ENCODE measurements around the gene FCN1.

FCN1 gene

GRCh38 chr9:134912126-134912840 lies 5.4 kb downstream of the FCN1 start:
- Histone ChIP-seq H3K4me3 (ENCODE audit: low read length) (no peak overlapping the region), H3K4me1 (ENCODE audit: insufficient read depth, low read length) (no peaks in the 10 kb centered on the region), H3K9me3 (ENCODE audit: low read length) (no peaks in the 10 kb centered on the region), H2AFZ (ENCODE audit: low read depth, low read length) (no peak overlapping the region), H3K27me3 (ENCODE audit: insufficient read depth, low read length) (peaks cover 3% of the 10 kb centered on the region), H3K36me3 (ENCODE audit: insufficient read depth, low read length) (no peaks in the 10 kb centered on the region)

- no peak overlapping the region for H3K4me3 ChIP-seq (ENCODE audit: low read length)
- no peaks in the 10 kb centered on the region for H3K9me3 ChIP-seq (ENCODE audit: low read length)
- H3K36me3 ChIP-seq (ENCODE audit: insufficient read depth, low read length) = no peaks in the 10 kb centered on the region
- H3K27me3 ChIP-seq (ENCODE audit: insufficient read depth, low read length) = peaks cover 3% of the 10 kb centered on the region
- no peaks in the 10 kb centered on the region for H3K4me1 ChIP-seq (ENCODE audit: insufficient read depth, low read length)
- H2AFZ ChIP-seq (ENCODE audit: low read depth, low read length) = no peak overlapping the region
Observed at GRCh38 chr9:134909511-134910481, 7.9 kb downstream of the FCN1 start.

GRCh38 chr9:134908524-134909309 lies 9.0 kb downstream of the FCN1 start:
- Histone ChIP-seq H2AFZ (ENCODE audit: low read depth, low read length) (no peak overlapping the region), H3K4me1 (ENCODE audit: insufficient read depth, low read length) (no peaks in the 10 kb centered on the region), H3K27me3 (ENCODE audit: insufficient read depth, low read length) (peaks cover 3% of the 10 kb centered on the region), H3K36me3 (ENCODE audit: insufficient read depth, low read length) (no peaks in the 10 kb centered on the region), H3K4me3 (ENCODE audit: low read length) (no peak overlapping the region), H3K9me3 (ENCODE audit: low read length) (no peaks in the 10 kb centered on the region)

DNA sequence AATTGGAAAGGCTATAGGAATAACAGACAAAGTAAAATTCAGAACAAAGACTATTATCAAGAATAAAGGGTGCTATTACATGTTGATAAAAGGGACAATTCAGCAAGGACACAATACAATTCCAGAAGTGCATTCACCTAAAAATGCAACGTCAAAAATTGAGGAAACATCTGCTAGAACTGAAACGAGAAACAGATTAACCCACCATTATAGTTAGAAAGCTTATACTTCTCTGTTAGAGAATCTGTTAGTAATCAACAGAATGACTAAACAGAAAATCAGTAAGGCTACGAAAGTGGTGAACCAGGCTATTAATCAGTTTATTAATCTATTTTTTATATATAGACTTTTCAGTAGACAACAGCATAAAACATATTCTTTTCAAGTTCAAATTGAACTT lies 14.8 kb downstream of the FCN1 start:
- Histone ChIP-seq H3K4me1 (ENCODE audit: insufficient read depth, low read length) (no peaks in the 10 kb centered on the region), H3K27me3 (ENCODE audit: insufficient read depth, low read length) (no peaks in the 10 kb centered on the region), H3K4me3 (ENCODE audit: low read length) (no peak overlapping the region), H2AFZ (ENCODE audit: low read depth, low read length) (no peak overlapping the region), H3K36me3 (ENCODE audit: insufficient read depth, low read length) (no peaks in the 10 kb centered on the region), H3K9me3 (ENCODE audit: low read length) (no peaks in the 10 kb centered on the region)

DNA sequence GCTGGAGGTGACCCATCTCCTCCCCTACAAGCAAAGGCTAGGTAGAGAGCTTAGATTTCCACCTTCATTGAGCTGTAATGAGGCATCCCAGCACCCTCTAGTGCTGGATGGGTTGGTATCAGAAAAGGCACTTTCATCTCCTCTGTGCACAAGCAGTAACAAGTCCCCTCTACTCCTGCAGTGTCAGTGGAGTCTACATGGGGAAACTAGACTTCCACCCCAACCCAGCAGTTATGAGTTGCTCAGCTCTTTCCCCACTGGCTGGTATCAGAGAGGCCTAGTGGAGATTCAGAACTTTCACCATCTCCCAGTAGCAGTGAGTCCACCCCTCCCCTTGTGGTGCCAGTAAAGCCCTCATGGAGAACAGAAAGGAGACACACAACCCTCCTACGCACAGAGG lies 17.9 kb downstream of the FCN1 start:
- Histone ChIP-seq H3K4me3 (ENCODE audit: low read length) (no peak overlapping the region), H3K9me3 (ENCODE audit: low read length) (no peaks in the 10 kb centered on the region), H3K36me3 (ENCODE audit: insufficient read depth, low read length) (no peaks in the 10 kb centered on the region), H2AFZ (ENCODE audit: low read depth, low read length) (no peak overlapping the region), H3K4me1 (ENCODE audit: insufficient read depth, low read length) (no peaks in the 10 kb centered on the region), H3K27me3 (ENCODE audit: insufficient read depth, low read length) (no peaks in the 10 kb centered on the region)

DNA sequence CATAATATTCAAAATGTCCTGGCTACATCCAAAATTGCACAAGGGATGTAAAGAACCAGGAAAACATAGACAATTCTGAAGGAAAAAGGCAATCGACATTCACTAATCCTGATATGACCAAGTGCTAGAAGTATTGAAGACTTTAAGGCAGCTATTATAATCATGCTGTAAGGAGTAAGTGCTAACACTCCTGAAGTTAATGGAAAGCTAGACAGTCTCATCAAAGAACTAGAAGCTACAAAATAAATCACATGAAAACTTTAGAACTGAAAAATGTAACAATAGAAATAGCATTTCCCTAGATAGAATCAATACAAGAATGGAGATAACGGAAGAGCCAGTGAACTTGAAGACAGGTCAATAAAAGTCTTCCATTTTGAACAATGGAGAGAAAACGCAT lies 18.5 kb downstream of the FCN1 start:
- Histone ChIP-seq H3K4me1 (ENCODE audit: insufficient read depth, low read length) (no peaks in the 10 kb centered on the region), H3K27me3 (ENCODE audit: insufficient read depth, low read length) (no peaks in the 10 kb centered on the region), H3K9me3 (ENCODE audit: low read length) (no peaks in the 10 kb centered on the region), H3K4me3 (ENCODE audit: low read length) (no peak overlapping the region), H2AFZ (ENCODE audit: low read depth, low read length) (no peak overlapping the region), H3K36me3 (ENCODE audit: insufficient read depth, low read length) (no peaks in the 10 kb centered on the region)

DNA sequence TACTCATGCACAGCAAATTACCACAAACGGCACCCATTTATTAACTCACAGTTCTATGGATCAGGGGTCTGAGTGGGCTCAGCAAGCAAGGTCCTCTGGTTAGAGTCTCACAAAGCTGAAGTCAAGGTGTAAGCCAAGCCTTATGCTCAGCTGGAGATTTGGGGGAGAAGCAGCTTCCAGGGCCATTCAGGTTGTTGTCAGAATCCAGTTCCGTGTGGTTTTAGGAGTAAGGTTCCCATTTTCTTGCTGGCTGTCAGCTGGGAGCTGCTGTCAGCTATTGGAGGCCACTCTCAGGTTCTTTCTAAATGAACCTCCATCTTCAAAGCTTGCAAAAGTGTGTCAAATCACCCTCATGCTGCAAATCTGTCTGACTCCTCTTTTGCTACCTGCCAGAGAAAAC lies 19.4 kb downstream of the FCN1 start:
- H3K4me1 ChIP-seq (ENCODE audit: insufficient read depth, low read length) = no peaks in the 10 kb centered on the region

DNA sequence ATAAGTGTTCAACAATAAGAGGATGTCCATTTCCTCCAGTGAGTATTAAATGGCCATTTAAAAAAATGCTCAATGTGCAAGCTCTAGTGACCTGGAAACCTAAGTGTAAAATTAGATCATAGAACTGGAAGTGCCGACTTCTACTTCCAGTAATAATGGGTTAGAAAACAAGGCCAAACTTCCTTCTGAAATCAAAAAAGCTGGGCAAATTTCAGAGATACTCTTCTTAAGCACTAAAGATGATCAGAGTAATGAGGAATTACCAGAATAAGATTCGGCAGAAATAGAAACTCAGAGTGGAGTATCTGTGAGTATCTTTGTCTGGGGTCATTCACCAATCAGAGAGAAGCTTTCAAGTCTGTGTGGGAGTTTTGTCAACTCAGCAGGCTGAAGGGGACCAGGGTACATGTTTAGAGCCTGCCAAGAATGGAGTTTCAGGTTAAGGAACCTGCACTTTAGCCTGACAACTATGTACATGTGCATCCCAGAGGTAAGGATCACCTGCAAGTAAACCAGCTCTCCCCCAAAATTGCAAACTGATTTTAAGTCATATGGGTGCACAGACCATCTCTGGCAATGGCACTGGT lies 20.0 kb downstream of the FCN1 start:
- Histone ChIP-seq H3K4me1 (ENCODE audit: insufficient read depth, low read length) (no peaks in the 10 kb centered on the region), H3K4me3 (ENCODE audit: low read length) (no peak overlapping the region), H3K36me3 (ENCODE audit: insufficient read depth, low read length) (no peaks in the 10 kb centered on the region), H2AFZ (ENCODE audit: low read depth, low read length) (no peak overlapping the region), H3K9me3 (ENCODE audit: low read length) (no peaks in the 10 kb centered on the region), H3K27me3 (ENCODE audit: insufficient read depth, low read length) (no peaks in the 10 kb centered on the region)

More for the DNA sequence above, 19.4 kb downstream of the FCN1 start:
- H3K36me3 ChIP-seq (ENCODE audit: insufficient read depth, low read length) = no peaks in the 10 kb centered on the region
- no peak overlapping the region for H2AFZ ChIP-seq (ENCODE audit: low read depth, low read length)
- H3K9me3 ChIP-seq (ENCODE audit: low read length) = no peaks in the 10 kb centered on the region
- no peak overlapping the region for H3K4me3 ChIP-seq (ENCODE audit: low read length)
- no peaks in the 10 kb centered on the region for H3K27me3 ChIP-seq (ENCODE audit: insufficient read depth, low read length)

DNA sequence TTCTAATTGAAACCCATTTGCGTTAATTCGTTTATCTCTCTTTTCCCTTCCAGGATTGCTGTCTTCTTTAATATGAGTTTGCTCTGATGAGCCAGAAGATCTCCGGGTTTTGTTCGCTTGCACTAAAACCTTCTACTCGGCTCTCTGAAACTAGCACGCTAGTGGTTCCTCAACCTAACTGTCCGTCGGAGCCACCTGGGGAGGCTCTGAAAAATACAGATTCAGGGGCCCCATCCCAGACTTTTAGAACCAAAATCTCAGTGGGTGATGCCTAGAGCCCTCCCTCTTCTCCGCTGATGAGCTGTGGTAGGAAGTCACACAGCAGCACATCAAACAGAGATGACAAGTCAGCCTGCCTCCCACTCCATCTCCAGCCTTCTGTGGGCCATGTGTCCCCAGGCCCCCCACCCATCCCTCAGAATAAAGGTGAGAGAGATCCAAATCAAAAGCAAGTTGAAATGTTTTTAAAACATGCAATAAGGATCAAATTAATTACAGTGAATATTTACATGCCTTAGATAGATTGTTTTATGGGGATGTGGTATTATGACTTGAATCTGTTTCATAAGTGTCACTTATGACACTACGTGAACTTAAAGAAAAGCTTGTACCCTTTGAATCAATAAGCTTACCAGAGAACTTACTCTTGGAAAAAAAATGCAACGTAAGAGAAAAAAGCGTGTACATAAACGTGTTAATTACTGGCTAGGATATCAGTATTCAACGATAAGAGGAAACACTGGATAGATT lies 20.7 kb downstream of the FCN1 start:
- Histone ChIP-seq H3K9me3 (ENCODE audit: low read length) (no peaks in the 10 kb centered on the region), H3K27me3 (ENCODE audit: insufficient read depth, low read length) (peaks cover under 1% of the 10 kb centered on the region), H3K4me1 (ENCODE audit: insufficient read depth, low read length) (no peaks in the 10 kb centered on the region), H3K4me3 (ENCODE audit: low read length) (no peak overlapping the region), H2AFZ (ENCODE audit: low read depth, low read length) (no peak overlapping the region), H3K36me3 (ENCODE audit: insufficient read depth, low read length) (no peaks in the 10 kb centered on the region)

DNA sequence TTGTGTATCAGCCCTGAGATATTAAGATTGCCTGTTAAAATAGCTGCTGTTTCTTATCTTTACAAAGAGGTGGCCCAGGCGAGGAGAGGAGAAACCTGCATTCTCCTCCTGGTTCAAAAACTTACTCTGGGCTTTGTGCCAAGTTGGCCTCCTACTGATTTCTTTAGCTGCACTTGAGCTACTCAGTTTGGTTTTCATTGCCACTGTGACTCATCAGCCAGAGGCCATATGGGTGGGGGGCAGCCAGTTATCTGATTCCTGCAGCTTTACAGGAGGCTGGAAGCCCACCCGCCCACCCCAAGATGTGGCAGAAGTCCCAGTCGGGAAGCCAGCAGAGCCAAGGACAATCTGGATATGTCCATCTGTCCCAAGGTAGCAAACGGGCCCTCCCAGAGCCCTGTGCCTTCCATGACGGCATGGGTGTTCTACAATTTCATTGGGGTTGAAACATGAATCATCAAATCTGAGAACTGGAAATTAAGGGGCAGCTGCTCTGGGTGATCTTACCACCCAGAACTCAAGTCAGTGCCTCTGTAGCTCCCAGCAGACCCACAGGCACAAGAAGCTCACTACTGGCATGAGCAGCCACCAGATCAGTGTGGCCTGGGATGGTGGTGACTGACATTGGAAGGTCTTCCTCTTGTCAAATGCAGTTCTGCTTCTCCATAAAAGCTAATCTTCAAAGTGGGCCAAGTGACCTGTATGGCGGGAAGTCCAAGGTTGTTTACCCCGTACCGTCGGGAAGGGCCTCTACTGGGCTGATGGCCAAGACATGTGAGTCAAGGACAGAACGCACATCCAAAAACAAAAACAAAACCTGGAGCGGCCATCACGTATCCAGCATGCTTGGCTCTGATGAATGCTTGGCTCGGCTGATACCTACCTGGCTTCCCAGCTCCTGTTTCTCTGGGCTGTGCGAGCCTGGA lies 21.5 kb downstream of the FCN1 start:
- H3K36me3 ChIP-seq (ENCODE audit: insufficient read depth, low read length) = no peaks in the 10 kb centered on the region

GRCh38 chr9:134895567-134895907 lies 22.2 kb downstream of the FCN1 start:
- Histone ChIP-seq H3K4me1 (ENCODE audit: insufficient read depth, low read length) (no peaks in the 10 kb centered on the region), H3K27me3 (ENCODE audit: insufficient read depth, low read length) (peaks cover 5% of the 10 kb centered on the region), H3K36me3 (ENCODE audit: insufficient read depth, low read length) (no peaks in the 10 kb centered on the region), H2AFZ (ENCODE audit: low read depth, low read length) (no peak overlapping the region), H3K4me3 (ENCODE audit: low read length) (no peak overlapping the region), H3K9me3 (ENCODE audit: low read length) (no peaks in the 10 kb centered on the region)

More for the DNA sequence above, 21.5 kb downstream of the FCN1 start:
- Histone ChIP-seq H2AFZ (ENCODE audit: low read depth, low read length) (no peak overlapping the region), H3K4me1 (ENCODE audit: insufficient read depth, low read length) (no peaks in the 10 kb centered on the region), H3K4me3 (ENCODE audit: low read length) (no peak overlapping the region), H3K27me3 (ENCODE audit: insufficient read depth, low read length) (peaks cover 5% of the 10 kb centered on the region), H3K9me3 (ENCODE audit: low read length) (no peaks in the 10 kb centered on the region)
